HepG2 (cell line): Measurements from ENCODE around the gene SPON1. TPM values are rescaled to one million over a fixed set of nuclear protein-coding genes. Genes with fewer than 3 reads are reported as not detected.

Experiments used
- ATAC-seq: fragments of 200-7000 bp; cut with Tn5 transposase; 3 replicates; pipeline ENCODE4 v1.9.1; 2020; ENCODE audit warnings: mild to moderate bottlenecking, moderate library complexity
- BruUV-seq: library from RNA; stranded (reverse); fragments of 400-500 nt; replicated peaks from 2 replicates; lab custom pipeline; 2021; lab: Mats Ljungman, UMichigan
- CTCF ChIA-PET: fragments of 300-600 bp; formaldehyde crosslinking; extraction: SDS; loops from one replicate; lab custom pipeline; 2021; ENCODE audit warnings: low total read pairs, inconsistent platforms, low intra/inter-chr PET ratio; lab: Yijun Ruan, JAX
- POLR2A ChIA-PET: fragments of 350-600 bp; sonication (Branson Sonifier 250); formaldehyde crosslinking; loops from one replicate; lab custom pipeline; 2020; ENCODE audit warnings: antibody characterized with exemption, inconsistent platforms; lab: Yijun Ruan, JAX
- DNase-seq: peaks from one replicate; pipeline ENCODE4 v3.0.0-alpha.2; 2015; ENCODE audit warnings: low spot score
- FAIRE-seq: peaks from 3 replicates; lab custom pipeline; 2011; peaks lifted over from hg19 to GRCh38; lab: Jason Lieb, UNC
- H2AFZ ChIP-seq: one replicate; pipeline ENCODE4 v1.6.1; 2011; ENCODE audit warnings: low read length, inconsistent platforms
- H3K27ac ChIP-seq: fragments of 300-600 bp; 3 replicates; pipeline ENCODE4 v1.8.0; 2011; ENCODE audit warnings: mixed run types, mild to moderate bottlenecking, mixed read lengths, low read length, inconsistent platforms; ENCODE audit not compliant: insufficient read depth; ENCODE audit errors: extremely low read length
- H3K27me3 ChIP-seq, 2 experiments: fragments of 200-600 bp in 1 of 2; 2 replicates in 1 of 2; 3 replicates in 1 of 2; pipeline versions ENCODE4 v1.6.0 to v1.8.0; 2011; ENCODE audit warnings: low read length in 2 of 2, mild to moderate bottlenecking in 2 of 2, moderate library complexity in 2 of 2, inconsistent platforms in 1 of 2; ENCODE audit not compliant: insufficient read depth in 2 of 2, control insufficient read depth in 1 of 2
- H3K36me3 ChIP-seq, 2 experiments: fragments of 200-600 bp in 1 of 2; replicated peaks in 1 of 2; 2 replicates in 1 of 2; 3 replicates in 1 of 2; pipeline versions ENCODE4 v1.5.1 to v1.8.0; 2011; ENCODE audit warnings: low read length in 2 of 2, inconsistent platforms in 1 of 2; ENCODE audit not compliant: insufficient read depth in 2 of 2, control insufficient read depth in 1 of 2
- H3K4me1 ChIP-seq: 2 replicates; pipeline ENCODE4 v1.5.1; 2012; ENCODE audit warnings: low read length, inconsistent platforms; ENCODE audit not compliant: insufficient read depth
- H3K4me2 ChIP-seq: 2 replicates; pipeline ENCODE4 v1.6.0; 2011; ENCODE audit warnings: low read depth, low read length, inconsistent platforms
- H3K4me3 ChIP-seq, 3 experiments: fragments of 200-600 bp in 1 of 3; sonication (generic), shearing (Covaris generic) in 1 of 3; replicated peaks in 1 of 3; 2 replicates each; pipeline ENCODE4 v1.5.1; 2011 to 2016; ENCODE audit warnings: low read length in 3 of 3, inconsistent platforms in 2 of 3, low read depth in 2 of 3, mild to moderate bottlenecking in 2 of 3, control low read depth in 1 of 3, mixed read lengths in 1 of 3; ENCODE audit not compliant: insufficient read depth in 1 of 3
- H3K79me2 ChIP-seq: one replicate; pipeline ENCODE4 v1.6.1; 2011; ENCODE audit warnings: low read length, inconsistent platforms; ENCODE audit not compliant: insufficient read depth
- H3K9ac ChIP-seq: 2 replicates; pipeline ENCODE4 v1.6.0; 2011; ENCODE audit warnings: mild to moderate bottlenecking, low read depth, low read length, inconsistent platforms; ENCODE audit not compliant: insufficient read depth
- H3K9me3 ChIP-seq: 2 replicates; pipeline ENCODE4 v1.5.1; 2012; ENCODE audit warnings: mild to moderate bottlenecking, low read length
- H4K20me1 ChIP-seq: 2 replicates; pipeline ENCODE4 v1.6.0; 2011; ENCODE audit warnings: inconsistent platforms, mild to moderate bottlenecking, low read length, moderate library complexity; ENCODE audit not compliant: insufficient read depth
- ETV5 ChIP-seq: IDR thresholded peaks from 2 replicates; pipeline ENCODE4 v1.6.1; 2018; ENCODE audit warnings: missing biosample characterization, missing genetic modification reagents, inconsistent platforms, borderline replicate concordance
- GTF3A ChIP-seq: sonication (generic); formaldehyde crosslinking; conservative IDR thresholded peaks from 2 replicates; pipeline ENCODE4 v1.4.0; 2020; ENCODE audit warnings: mild to moderate bottlenecking, missing genetic modification reagents
- HDAC1 ChIP-seq: sonication (generic); formaldehyde crosslinking; IDR thresholded peaks from 2 replicates; pipeline ENCODE4 v1.5.1; 2020; ENCODE audit warnings: mild to moderate bottlenecking, missing genetic modification reagents
- KDM5A ChIP-seq: fragments of 200-600 bp; sonication (generic); IDR thresholded peaks from 2 replicates; pipeline ENCODE4 v1.7.0; 2018; ENCODE audit warnings: antibody characterized with exemption, mild to moderate bottlenecking, low read length, borderline replicate concordance
- KLF6 ChIP-seq: IDR thresholded peaks from 2 replicates; pipeline ENCODE4 v1.8.0; 2016; ENCODE audit warnings: missing biosample characterization, missing genetic modification reagents
- KMT2A ChIP-seq: sonication (generic); formaldehyde crosslinking; IDR thresholded peaks from 2 replicates; pipeline ENCODE4 v1.4.0; 2020; ENCODE audit warnings: missing genetic modification reagents
- MIER2 ChIP-seq: IDR thresholded peaks from 2 replicates; pipeline ENCODE4 v1.6.1; 2016; ENCODE audit warnings: missing biosample characterization, missing genetic modification reagents
- MTA1 ChIP-seq: sonication (generic); formaldehyde crosslinking; IDR thresholded peaks from 2 replicates; pipeline ENCODE4 v1.4.0; 2020; ENCODE audit warnings: missing genetic modification reagents, mild to moderate bottlenecking, borderline replicate concordance
- ZMYM3 ChIP-seq: sonication (generic); formaldehyde crosslinking; IDR thresholded peaks from 2 replicates; pipeline ENCODE4 v1.5.1; 2020; ENCODE audit warnings: mild to moderate bottlenecking, missing genetic modification reagents
- ZNF10 ChIP-seq: sonication (generic); formaldehyde crosslinking; IDR thresholded peaks from 2 replicates; pipeline ENCODE4 v1.4.0; 2020; ENCODE audit warnings: mild to moderate bottlenecking, low read depth, missing genetic modification reagents, borderline replicate concordance
- ZNF678 ChIP-seq: sonication (generic); formaldehyde crosslinking; IDR thresholded peaks from 2 replicates; pipeline ENCODE4 v1.4.0; 2020; ENCODE audit warnings: mild to moderate bottlenecking, missing genetic modification reagents
- in situ Hi-C: cut with HindIII; loops from 2 replicates; pipeline ENCODE4 v1.10.0; 2017; ENCODE audit warnings: low pct_unique_long_range_greater_than_20kb; ENCODE audit not compliant: extremely low pct_ligation_motif_present
- intact Hi-C: fragments of 100-400 bp; cut with micrococcal nuclease; formaldehyde crosslinking; loops from one replicate; pipeline ENCODE4 v1.10.0; 2022; ENCODE audit not compliant: unreplicated experiment
- polyA plus RNA-seq, 8 experiments: library from polyadenylated mRNA; depleted of rRNA in 3 of 8; stranded (reverse) in 7 of 8; unstranded in 1 of 8; fragments of >200 nt; fragmentation: Illumina TruSeq in 4 of 8; extraction: Trizol in 4 of 8; gene quantifications; 2 replicates each; pipeline versions ENCODE4 v1.2.1 to v1.2.3, GENCODE V29; 2011 to 2016; ENCODE audit warnings: low read depth in 4 of 8, missing spikeins in 1 of 8, mixed read lengths in 1 of 8; ENCODE audit not compliant: insufficient read depth in 1 of 8
- total RNA-seq, 5 experiments: library from RNA; depleted of rRNA; stranded (reverse); fragments of >200 nt; fragmentation: Illumina TruSeq; extraction: Trizol; gene quantifications; 2 replicates each; pipeline ENCODE4 v1.2.3, GENCODE V29; 2016; ENCODE audit warnings: low read depth in 1 of 5
- TF ChIP-seq, protein P1 (sequence below): sonication (generic); formaldehyde crosslinking; IDR thresholded peaks from 2 replicates; pipeline ENCODE4 v1.4.0; 2020; ENCODE audit warnings: missing genetic modification reagents
- TF ChIP-seq, protein P2 (sequence below): sonication (generic); formaldehyde crosslinking; IDR thresholded peaks from 2 replicates; pipeline ENCODE4 v1.5.0; 2020; ENCODE audit warnings: missing genetic modification reagents

Gene SPON1
- total and polyA plus RNA-seq, 2 of the 13 experiments (the other 11 are each of a cell fraction or from before 2014, with no cell fraction given), result not detected

DNA sequence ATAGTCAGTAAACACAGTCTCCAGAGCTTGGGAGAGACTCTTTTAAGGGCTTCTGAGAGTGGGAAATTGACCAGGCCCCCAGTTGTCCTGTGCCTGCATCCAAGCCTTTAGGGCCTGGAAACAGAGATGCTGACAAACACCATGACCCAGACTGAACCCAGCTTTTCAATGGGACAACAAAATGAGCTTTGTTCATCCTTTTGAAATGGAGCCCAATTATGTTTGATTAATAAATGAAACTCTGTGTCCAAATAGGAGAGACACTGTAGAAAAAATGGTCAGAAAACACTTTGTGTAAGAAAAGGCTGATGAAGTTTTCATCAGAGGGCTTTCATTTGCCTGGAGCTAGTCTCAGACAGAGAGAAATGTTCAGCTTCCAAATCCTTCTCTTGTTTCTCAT, 250.5 kb downstream of the SPON1 start:
- no peak for DNase-seq
- ChIA-PET POLR2A (no interaction called here), CTCF (no interaction called here)
- Histone ChIP-seq H3K4me1 (no peaks in the 10 kb centered on the region), H4K20me1 (no peaks in the 10 kb centered on the region), H3K36me3 (no peaks in the 10 kb centered on the region), H3K27me3 (no peaks in the 10 kb centered on the region), H2AFZ (no peak overlapping the region), H3K9me3 (no peaks in the 10 kb centered on the region), H3K9ac (no peak overlapping the region), H3K79me2 (no peaks in the 10 kb centered on the region), H3K27ac (no peak overlapping the region), H3K4me3 (no peak overlapping the region), H3K4me2 (no peak overlapping the region)
- intact Hi-C loops (no loop called here), in situ Hi-C loops (no loop called here)
- no TSS peak for BruUV-seq
- TF ChIP-seq, protein P1, sequence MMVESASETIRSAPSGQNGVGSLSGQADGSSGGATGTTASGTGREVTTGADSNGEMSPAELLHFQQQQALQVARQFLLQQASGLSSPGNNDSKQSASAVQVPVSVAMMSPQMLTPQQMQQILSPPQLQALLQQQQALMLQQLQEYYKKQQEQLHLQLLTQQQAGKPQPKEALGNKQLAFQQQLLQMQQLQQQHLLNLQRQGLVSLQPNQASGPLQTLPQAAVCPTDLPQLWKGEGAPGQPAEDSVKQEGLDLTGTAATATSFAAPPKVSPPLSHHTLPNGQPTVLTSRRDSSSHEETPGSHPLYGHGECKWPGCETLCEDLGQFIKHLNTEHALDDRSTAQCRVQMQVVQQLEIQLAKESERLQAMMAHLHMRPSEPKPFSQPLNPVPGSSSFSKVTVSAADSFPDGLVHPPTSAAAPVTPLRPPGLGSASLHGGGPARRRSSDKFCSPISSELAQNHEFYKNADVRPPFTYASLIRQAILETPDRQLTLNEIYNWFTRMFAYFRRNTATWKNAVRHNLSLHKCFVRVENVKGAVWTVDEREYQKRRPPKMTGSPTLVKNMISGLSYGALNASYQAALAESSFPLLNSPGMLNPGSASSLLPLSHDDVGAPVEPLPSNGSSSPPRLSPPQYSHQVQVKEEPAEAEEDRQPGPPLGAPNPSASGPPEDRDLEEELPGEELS (CRISPR knock-in tag), result no peak
- no peak for TF ChIP-seq KDM5A
- no peak for TF ChIP-seq ETV5 (CRISPR knock-in tag)
- TF ChIP-seq ZMYM3 (CRISPR knock-in tag), result no peak
- TF ChIP-seq, protein P2, sequence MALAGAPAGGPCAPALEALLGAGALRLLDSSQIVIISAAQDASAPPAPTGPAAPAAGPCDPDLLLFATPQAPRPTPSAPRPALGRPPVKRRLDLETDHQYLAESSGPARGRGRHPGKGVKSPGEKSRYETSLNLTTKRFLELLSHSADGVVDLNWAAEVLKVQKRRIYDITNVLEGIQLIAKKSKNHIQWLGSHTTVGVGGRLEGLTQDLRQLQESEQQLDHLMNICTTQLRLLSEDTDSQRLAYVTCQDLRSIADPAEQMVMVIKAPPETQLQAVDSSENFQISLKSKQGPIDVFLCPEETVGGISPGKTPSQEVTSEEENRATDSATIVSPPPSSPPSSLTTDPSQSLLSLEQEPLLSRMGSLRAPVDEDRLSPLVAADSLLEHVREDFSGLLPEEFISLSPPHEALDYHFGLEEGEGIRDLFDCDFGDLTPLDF (CRISPR knock-in tag), result no peak
- TF ChIP-seq MIER2 (CRISPR knock-in tag), result no peak
- TF ChIP-seq KMT2A, result no peak
- no peak for TF ChIP-seq HDAC1 (CRISPR knock-in tag)
- TF ChIP-seq ZNF10, result no peak
- no peak for TF ChIP-seq ZNF678
- TF ChIP-seq GTF3A (CRISPR knock-in tag), result no peak
- no peak for TF ChIP-seq MTA1 (CRISPR knock-in tag)
- no peak for TF ChIP-seq KLF6 (CRISPR knock-in tag)
- FAIRE-seq, result no peak
- ATAC-seq, result no peak
